ENCODE measurements around the gene SCUBE1. TPM values are rescaled to one million over a fixed set of nuclear protein-coding genes. Genes with fewer than 3 reads are reported as not detected.

The SCUBE1 gene
- total and polyA plus RNA-seq, 2 experiments from 2014 or later, result not detected

DNA sequence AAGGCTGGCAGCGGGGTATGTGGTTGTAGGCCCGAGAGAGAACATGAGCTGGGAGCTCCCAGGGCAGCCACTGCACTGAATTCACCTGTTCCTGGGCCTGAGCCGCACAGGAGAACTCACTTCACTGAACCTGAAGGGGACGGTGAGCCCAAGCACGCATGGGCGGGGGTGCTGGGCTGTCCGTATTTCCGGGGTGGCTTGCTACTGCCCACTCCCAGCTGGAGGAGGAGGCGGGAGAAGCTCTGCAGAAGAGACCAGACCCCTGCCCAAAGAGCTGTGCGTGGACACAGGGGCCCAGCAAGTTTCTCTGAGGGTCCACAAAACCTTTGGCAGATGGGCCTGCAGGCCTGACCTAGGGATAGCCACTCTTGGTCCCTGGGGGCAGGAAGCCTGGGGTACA, 161.1 kb downstream of the SCUBE1 start:
- no peaks in the 10 kb centered on the region for H3K36me3 ChIP-seq (ENCODE audit: low read depth)
- no peaks in the 10 kb centered on the region for H3K27me3 ChIP-seq (replicated peaks; ENCODE audit: insufficient read depth)
- H3K9me2 ChIP-seq (ENCODE audit: insufficient read depth), result no peaks in the 10 kb centered on the region
- DNase-seq, result no peak
- in situ Hi-C loops (cut with MboI), result no loop called here
- no peak for TF ChIP-seq EZH2 (IDR thresholded peaks at IDR 0.05; ENCODE audit: insufficient read depth, poor library complexity, severe bottlenecking)
- TF ChIP-seq EZH2phosphoT487 (IDR thresholded peaks at IDR 0.05; ENCODE audit: insufficient read depth, low read depth), result no peak
- no peak overlapping the region for H3K4me3 ChIP-seq
- no peak overlapping the region for H2AFZ ChIP-seq
- H3K4me2 ChIP-seq (ENCODE audit: unreplicated experiment), result no peak overlapping the region
- peaks cover 26% of the 10 kb centered on the region for H3K79me2 ChIP-seq (ENCODE audit: insufficient read depth)
- no peak overlapping the region for H3K9ac ChIP-seq
- WGBS, 2 experiments (ENCODE audit: low coverage in 1 of 2, low lambda C conversion rate in 2 of 2, missing lambda C conversion rate in 2 of 2), result 95 to 96% methylated on average over 10 of the region's 10 CpGs
- H3K27ac ChIP-seq, result no peak overlapping the region
- H3F3A ChIP-seq (ENCODE audit: insufficient read depth), result no peaks in the 10 kb centered on the region
- no peaks in the 10 kb centered on the region for H4K20me1 ChIP-seq (ENCODE audit: insufficient read depth)
- H3K9me3 ChIP-seq (ENCODE audit: low read depth), result no peaks in the 10 kb centered on the region
- H3K4me1 ChIP-seq (ENCODE audit: insufficient read depth), result no peaks in the 10 kb centered on the region; the same call in 1 of the 2 replicates

DNA sequence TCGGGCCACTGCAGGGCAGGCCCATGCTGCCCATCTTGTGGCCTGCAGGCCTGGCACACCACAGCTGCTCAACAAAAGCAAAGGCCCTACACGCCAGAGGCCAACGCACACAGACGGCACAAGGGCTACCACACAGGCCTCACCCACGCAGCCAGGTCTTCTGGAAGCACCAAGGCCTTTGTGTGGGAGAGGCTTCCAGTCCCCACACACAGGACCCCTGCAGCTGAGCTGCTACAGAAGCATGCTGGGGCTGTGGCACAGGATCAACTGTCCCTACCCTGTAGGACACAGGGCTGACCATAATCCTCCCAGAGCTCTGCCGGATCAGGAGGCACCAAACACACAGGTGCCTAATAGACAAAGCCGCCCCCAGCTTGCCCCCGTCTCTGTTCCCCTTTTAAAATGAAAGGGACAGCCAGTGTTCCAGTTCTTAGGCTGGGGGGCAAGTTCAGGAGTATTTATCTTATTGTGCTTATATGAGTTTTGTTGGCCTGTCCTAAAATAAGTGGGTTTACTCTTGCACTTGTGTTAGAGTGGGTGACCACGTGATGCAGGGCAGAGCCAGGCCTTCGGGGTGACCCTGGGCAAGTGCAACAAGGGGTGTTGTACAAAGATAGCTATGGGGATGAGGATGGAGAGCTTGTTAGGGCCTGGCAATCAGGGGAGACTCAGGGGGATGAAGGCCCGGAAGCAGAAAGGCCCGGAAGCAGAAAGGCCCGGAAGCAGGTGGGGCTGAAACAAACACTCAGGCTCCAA, 161.7 kb downstream of the SCUBE1 start:
- no peaks in the 10 kb centered on the region for H3K36me3 ChIP-seq (ENCODE audit: low read depth)
- H3K27ac ChIP-seq, result no peak overlapping the region
- no peak overlapping the region for H3K9ac ChIP-seq
- no peaks in the 10 kb centered on the region for H3K9me2 ChIP-seq (ENCODE audit: insufficient read depth)
- H2AFZ ChIP-seq, result no peak overlapping the region
- WGBS, 2 experiments (ENCODE audit: low coverage in 1 of 2, low lambda C conversion rate in 2 of 2, missing lambda C conversion rate in 2 of 2), result 93 to 96% methylated on average over 12 to 13 of the region's 13 CpGs
- no peaks in the 10 kb centered on the region; the same call in 1 of the 2 replicates for H3K4me1 ChIP-seq (ENCODE audit: insufficient read depth)
- no peak overlapping the region for H3K4me3 ChIP-seq
- no peak overlapping the region for H3K4me2 ChIP-seq (ENCODE audit: unreplicated experiment)
- H3K79me2 ChIP-seq (ENCODE audit: insufficient read depth), result peaks cover 26% of the 10 kb centered on the region
- TF ChIP-seq EZH2 (IDR thresholded peaks at IDR 0.05; ENCODE audit: insufficient read depth, poor library complexity, severe bottlenecking) (no peak), EZH2phosphoT487 (IDR thresholded peaks at IDR 0.05; ENCODE audit: insufficient read depth, low read depth) (no peak)
- no peaks in the 10 kb centered on the region for H3K9me3 ChIP-seq (ENCODE audit: low read depth)
- in situ Hi-C loops (cut with MboI), result no loop called here
- H3K27me3 ChIP-seq (replicated peaks; ENCODE audit: insufficient read depth), result no peaks in the 10 kb centered on the region
- no peaks in the 10 kb centered on the region for H3F3A ChIP-seq (ENCODE audit: insufficient read depth)
- no peaks in the 10 kb centered on the region for H4K20me1 ChIP-seq (ENCODE audit: insufficient read depth)
- no peak for DNase-seq

- WGBS, 2 experiments (ENCODE audit: low coverage in 1 of 2, low lambda C conversion rate in 2 of 2, missing lambda C conversion rate in 2 of 2), result 91 to 96% methylated on average over 12 to 15 of the region's 15 CpGs
- no peak overlapping the region for H3K4me3 ChIP-seq
- TF ChIP-seq EZH2phosphoT487 (IDR thresholded peaks at IDR 0.05; ENCODE audit: insufficient read depth, low read depth) (no peak), EZH2 (IDR thresholded peaks at IDR 0.05; ENCODE audit: insufficient read depth, poor library complexity, severe bottlenecking) (no peak)
- peaks cover 19% of the 10 kb centered on the region for H3K79me2 ChIP-seq (ENCODE audit: insufficient read depth)
- no peak for DNase-seq
- no peaks in the 10 kb centered on the region for H3K9me3 ChIP-seq (ENCODE audit: low read depth)
- H3F3A ChIP-seq (ENCODE audit: insufficient read depth), result no peaks in the 10 kb centered on the region
- H3K9ac ChIP-seq, result no peak overlapping the region
- H3K4me2 ChIP-seq (ENCODE audit: unreplicated experiment), result no peak overlapping the region
- no peaks in the 10 kb centered on the region for H3K36me3 ChIP-seq (ENCODE audit: low read depth)
- no peaks in the 10 kb centered on the region for H3K9me2 ChIP-seq (ENCODE audit: insufficient read depth)
- no peaks in the 10 kb centered on the region for H4K20me1 ChIP-seq (ENCODE audit: insufficient read depth)
- no peak overlapping the region for H2AFZ ChIP-seq
- H3K27me3 ChIP-seq (replicated peaks; ENCODE audit: insufficient read depth), result no peaks in the 10 kb centered on the region
- in situ Hi-C loops (cut with MboI), result no loop called here
- H3K27ac ChIP-seq, result no peak overlapping the region
- no peaks in the 10 kb centered on the region for H3K4me1 ChIP-seq (ENCODE audit: insufficient read depth)
Observed at GRCh38 chr22:43180670-43181069, 162.5 kb downstream of the SCUBE1 start.

- no peaks in the 10 kb centered on the region for H3K36me3 ChIP-seq (ENCODE audit: low read depth)
- DNase-seq, result no peak
- no peak overlapping the region for H3K4me2 ChIP-seq (ENCODE audit: unreplicated experiment)
- in situ Hi-C loops (cut with MboI), result no loop called here
- H3K4me3 ChIP-seq, result no peak overlapping the region
- H3K27ac ChIP-seq, result no peak overlapping the region
- no peaks in the 10 kb centered on the region for H3K4me1 ChIP-seq (ENCODE audit: insufficient read depth)
- H4K20me1 ChIP-seq (ENCODE audit: insufficient read depth), result no peaks in the 10 kb centered on the region
- TF ChIP-seq EZH2 (IDR thresholded peaks at IDR 0.05; ENCODE audit: insufficient read depth, poor library complexity, severe bottlenecking) (no peak), EZH2phosphoT487 (IDR thresholded peaks at IDR 0.05; ENCODE audit: insufficient read depth, low read depth) (no peak)
- 93 to 100% methylated on average over 8 to 15 of the region's 15 CpGs for WGBS, 2 experiments (ENCODE audit: low coverage in 1 of 2, low lambda C conversion rate in 2 of 2, missing lambda C conversion rate in 2 of 2)
- no peaks in the 10 kb centered on the region for H3K27me3 ChIP-seq (replicated peaks; ENCODE audit: insufficient read depth)
- H3K9ac ChIP-seq, result no peak overlapping the region
- no peaks in the 10 kb centered on the region for H3K9me3 ChIP-seq (ENCODE audit: low read depth)
- no peaks in the 10 kb centered on the region for H3K9me2 ChIP-seq (ENCODE audit: insufficient read depth)
- peaks cover 14% of the 10 kb centered on the region for H3K79me2 ChIP-seq (ENCODE audit: insufficient read depth)
- H2AFZ ChIP-seq, result no peak overlapping the region
- no peaks in the 10 kb centered on the region for H3F3A ChIP-seq (ENCODE audit: insufficient read depth)
Observed at GRCh38 chr22:43179911-43180195, 163.3 kb downstream of the SCUBE1 start.

All from GM23248 (cell line).